HG02610 (cell line): ENCODE results near the gene STARD13.

ENCODE experiments used
- ATAC-seq: cut with Tn5 transposase; IDR thresholded peaks from one replicate; pipeline ENCODE4 v1.9.1; 2021; ENCODE audit warnings: mild to moderate bottlenecking, moderate library complexity; ENCODE audit not compliant: unreplicated experiment

The STARD13 gene

GRCh38 chr13:33101835-33102234 is 183.7 kb downstream of the STARD13 start:
- ATAC-seq: no peak

DNA sequence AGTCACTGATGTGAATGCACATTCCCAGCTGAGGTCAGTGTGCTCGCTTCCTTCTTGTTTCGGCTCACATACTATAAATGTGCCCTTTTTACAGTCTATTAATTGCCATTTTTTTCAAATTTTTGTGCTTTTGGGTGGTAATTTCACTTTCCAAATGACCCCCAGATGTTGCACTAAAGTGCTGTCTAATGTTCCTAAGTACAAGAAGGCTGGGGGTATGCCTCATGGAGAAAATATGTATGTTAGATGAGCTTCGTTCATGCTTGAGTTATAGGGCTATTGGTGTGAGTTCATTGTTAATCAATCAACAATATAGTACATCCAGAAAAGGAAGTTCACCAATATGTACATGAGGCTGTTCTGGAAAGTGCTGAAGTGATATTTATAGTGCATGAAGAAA is 184.7 kb downstream of the STARD13 start:
- ATAC-seq: no peak

DNA sequence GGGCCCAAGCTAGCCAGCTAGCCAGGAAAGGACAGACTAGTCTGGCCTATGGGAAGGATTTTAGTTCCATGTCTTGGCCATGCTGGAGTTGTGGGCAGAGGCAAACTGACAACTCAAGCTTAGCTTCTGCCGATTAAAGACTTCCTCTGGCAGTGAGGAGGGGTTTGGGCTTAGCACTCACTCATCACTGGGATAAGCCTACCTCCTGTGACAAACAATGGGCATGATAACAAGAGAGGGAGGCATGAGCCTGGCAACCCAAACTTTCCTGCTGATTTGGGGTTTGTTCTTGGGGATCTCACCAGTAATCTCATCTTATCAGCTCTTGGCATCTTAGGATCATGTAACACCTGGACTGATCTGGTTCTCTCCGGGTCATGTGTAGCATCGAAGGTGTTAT is 185.7 kb downstream of the STARD13 start:
- no peak for ATAC-seq

- no peak for ATAC-seq
Observed at GRCh38 chr13:33096886-33097605, 188.5 kb downstream of the STARD13 start.

DNA sequence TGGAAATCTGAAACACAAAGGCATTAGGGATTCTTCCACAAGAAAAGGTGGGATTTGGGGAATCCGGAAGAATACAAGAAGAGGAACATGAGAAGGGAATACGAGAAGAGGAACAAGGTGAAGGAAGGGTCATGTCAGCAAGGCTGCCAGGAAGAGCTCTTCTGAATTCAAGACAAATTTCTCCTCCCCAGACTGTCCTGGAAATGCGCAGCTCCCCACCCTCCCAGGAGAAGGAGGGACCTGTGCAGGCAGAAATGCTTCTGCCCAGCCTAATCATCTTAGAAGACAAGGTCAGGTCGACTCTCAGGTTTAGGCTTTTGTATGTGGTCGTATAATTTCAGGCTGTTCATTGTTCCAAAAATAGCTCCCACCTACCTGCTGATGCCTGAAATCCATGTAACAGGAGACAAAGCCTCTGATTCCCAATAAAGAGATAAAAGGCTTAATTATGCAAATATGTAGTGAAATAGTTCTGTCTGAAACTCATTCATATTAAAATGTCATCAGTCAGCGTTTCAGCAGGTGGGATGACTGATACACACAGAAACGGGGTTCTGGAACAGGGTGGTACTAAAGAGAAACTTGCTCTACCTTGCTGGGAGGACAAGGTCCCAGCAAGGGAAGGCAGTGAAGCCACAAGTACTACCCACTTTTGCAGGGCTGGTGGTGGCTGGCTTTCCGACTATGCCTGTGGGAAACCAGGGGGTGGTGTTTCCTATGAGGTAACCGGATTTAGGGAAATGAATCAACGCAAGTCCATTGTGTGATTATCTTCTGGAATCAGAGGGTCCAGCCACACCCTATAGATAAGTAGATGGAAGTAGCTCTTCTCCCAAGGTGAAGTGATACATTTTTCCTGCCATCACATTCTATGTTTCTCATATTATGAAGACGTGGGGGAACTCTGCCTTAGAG is 193.2 kb downstream of the STARD13 start:
- no peak for ATAC-seq

- no peak for ATAC-seq
Observed at GRCh38 chr13:33091415-33091774, 194.2 kb downstream of the STARD13 start.

DNA sequence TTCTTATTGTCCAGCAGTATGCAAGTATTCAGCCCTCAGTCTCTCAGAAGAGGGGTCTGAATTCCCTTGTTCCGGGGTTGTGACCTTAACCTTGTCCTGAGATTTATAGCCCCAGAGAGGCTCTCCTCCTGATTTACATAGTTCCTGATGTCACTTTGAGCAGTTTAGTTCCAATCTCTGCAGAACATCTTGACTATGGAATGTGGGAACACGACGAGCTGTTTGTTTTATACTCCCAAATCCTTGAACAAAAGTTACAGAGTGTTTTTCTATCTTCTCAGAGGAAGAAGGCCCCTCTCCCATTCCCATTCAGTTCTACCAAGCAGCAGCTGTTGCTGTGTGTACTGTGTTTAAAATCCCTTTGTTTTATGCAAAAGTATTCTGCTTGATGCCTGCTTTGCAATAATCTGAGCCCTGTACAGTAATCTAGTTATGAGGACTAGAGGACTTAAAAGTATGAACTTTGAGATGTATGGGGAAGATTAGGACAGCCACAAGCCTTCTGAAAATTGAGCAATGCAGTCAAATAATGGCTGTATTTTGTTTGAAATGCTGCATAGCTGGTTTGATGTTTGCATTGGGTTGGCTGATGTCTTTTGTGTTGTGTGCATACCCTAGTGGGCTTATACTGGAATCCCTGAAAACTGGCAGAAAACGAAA is 194.7 kb downstream of the STARD13 start:
- no peak for ATAC-seq

GRCh38 chr13:33089311-33089710 is 196.2 kb downstream of the STARD13 start:
- no peak for ATAC-seq

GRCh38 chr13:33087790-33088189 is 197.8 kb downstream of the STARD13 start:
- no peak for ATAC-seq

DNA sequence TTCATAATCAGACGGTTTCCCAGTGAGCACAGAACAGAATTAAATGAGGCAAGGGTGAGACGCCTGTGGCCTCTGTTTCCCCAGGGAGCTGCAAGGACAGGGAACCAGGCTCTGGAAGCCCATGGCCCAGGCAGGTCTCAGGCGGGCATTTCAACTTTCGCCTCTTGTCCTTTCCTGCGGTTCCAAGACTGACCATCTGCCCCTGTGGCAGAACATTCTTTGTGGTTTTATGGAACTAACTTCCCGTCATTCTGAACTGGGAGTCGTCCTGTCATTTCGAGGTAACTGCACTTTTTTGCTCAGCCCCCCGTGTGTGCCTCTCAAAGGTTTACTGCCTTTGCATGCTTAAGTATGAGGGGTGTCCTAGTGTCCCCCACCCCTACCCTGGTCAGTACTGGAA is 198.5 kb downstream of the STARD13 start:
- no peak for ATAC-seq

- no peak for ATAC-seq
Observed at GRCh38 chr13:33083054-33083453, 202.5 kb downstream of the STARD13 start.

DNA sequence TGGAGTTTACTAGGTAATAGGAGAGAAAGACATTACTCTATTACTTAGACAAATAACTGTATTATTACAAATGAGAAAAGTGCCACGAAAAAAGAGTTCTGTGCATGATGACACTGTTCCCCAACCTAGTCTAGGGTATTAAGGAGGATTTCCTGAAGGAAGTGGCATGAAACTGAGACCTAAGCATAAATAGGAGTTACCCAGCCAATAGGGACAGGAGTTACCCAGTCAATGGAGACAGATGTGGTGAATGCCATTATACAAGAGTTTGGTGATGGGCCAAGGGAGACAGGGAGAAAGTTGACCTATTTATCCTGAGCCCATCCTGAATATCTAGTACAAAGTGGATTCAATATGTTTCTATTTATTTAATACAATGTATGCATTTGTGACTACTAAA is 203.9 kb downstream of the STARD13 start:
- no peak for ATAC-seq

GRCh38 chr13:33080972-33081590 is 204.5 kb downstream of the STARD13 start:
- no peak for ATAC-seq

- ATAC-seq: no peak
Observed at GRCh38 chr13:33079960-33080359, 205.6 kb downstream of the STARD13 start.

DNA sequence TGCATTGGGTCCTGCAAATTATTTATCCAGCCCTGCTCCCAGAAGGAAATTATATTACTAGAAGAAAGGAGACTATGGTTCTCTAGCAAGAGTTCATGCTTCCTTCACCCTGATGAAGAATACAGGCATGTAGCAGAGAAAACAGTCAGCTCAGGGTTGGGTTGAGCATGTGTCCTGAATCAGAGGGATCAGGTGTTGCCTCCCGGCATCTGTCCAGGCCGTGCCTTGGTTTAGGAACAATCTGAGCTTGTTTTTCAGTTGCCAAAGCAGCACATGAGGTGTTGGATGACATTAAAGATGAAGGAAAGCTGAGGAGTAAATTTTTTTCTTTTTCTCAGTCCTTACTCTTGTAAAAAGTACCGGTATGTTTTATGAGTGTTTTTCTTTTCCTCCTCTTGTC is 207.3 kb downstream of the STARD13 start:
- no peak for ATAC-seq

- no peak for ATAC-seq
Observed at GRCh38 chr13:33076001-33076992, 209.3 kb downstream of the STARD13 start.

DNA sequence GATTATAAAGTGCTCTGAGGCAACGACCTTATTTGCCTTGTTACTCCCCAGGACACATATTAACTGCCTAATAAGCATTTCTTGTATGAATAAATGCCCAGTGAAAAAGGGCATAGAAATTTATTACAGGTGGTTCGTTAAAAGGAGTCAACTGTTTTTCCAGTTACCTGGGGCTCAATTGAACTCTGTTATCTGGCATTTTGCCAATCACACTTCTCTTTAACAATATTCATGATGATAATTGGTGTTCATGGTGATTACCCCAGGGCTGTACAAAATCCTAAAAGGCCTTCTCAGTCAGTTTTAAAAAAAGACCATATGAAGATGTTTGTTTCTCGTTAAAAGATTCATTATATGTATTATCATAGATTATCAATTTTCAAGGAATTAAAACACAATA is 212.2 kb downstream of the STARD13 start:
- no peak for ATAC-seq

GRCh38 chr13:33072759-33073158 is 212.8 kb downstream of the STARD13 start:
- no peak for ATAC-seq

GRCh38 chr13:33072282-33072681 is 213.3 kb downstream of the STARD13 start:
- ATAC-seq: no peak

DNA sequence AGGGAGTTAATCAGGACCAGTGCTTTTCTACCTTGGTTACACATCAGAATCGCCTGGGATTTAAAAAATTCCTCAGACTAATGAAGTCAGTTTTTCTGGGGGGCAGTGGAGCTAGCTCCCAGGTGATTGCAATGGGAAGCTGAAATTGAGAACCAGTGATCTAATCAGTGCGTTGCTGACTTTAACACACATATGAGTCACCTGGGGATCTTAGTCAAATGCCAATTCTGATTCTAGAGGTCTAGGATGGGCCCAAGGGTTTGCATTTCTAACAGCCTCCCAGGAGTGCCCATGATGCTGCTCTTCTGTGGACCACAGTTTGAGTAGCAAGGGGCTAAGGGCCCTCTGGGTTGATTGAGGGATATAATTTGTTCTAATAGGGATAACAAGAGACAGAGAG is 214.8 kb downstream of the STARD13 start:
- no peak for ATAC-seq
